Neural progenitor cell (in vitro differentiated cells): ENCODE data around the gene IP6K1. TPM values are rescaled to one million over a fixed set of nuclear protein-coding genes. Genes with fewer than 3 reads are reported as not detected.

Experiments used
- DNase-seq: peaks from one replicate; pipeline ENCODE4 v3.0.0-alpha.2; 2016; ENCODE audit warnings: low spot score
- H2AFZ ChIP-seq: fragments of 200-600 bp; sonication (generic); replicated peaks from 2 replicates; pipeline ENCODE4 v1.6.1; 2016; ENCODE audit warnings: antibody characterized with exemption
- H3F3A ChIP-seq: fragments of 200-600 bp; sonication (generic); 2 replicates; pipeline ENCODE4 v1.6.1; 2016; ENCODE audit warnings: antibody characterized with exemption, low read depth
- H3K27ac ChIP-seq: fragments of 200-600 bp; sonication (generic); 2 replicates; pipeline ENCODE4 v1.5.1; 2016; ENCODE audit warnings: mild to moderate bottlenecking
- H3K27me3 ChIP-seq: fragments of 200-600 bp; sonication (generic); 2 replicates; pipeline ENCODE4 v1.6.1; 2016; ENCODE audit warnings: mild to moderate bottlenecking, moderate library complexity
- H3K36me3 ChIP-seq: fragments of 200-600 bp; sonication (generic); 2 replicates; pipeline ENCODE4 v1.5.1; 2016
- H3K4me1 ChIP-seq: fragments of 200-600 bp; sonication (generic); 2 replicates; pipeline ENCODE4 v1.6.1; 2016; ENCODE audit warnings: mixed run types
- H3K4me2 ChIP-seq: fragments of 200-600 bp; sonication (generic); 2 replicates; pipeline ENCODE4 v1.6.1; 2016
- H3K4me3 ChIP-seq: fragments of 200-600 bp; sonication (generic); 2 replicates; pipeline ENCODE4 v1.5.1; 2016
- H3K79me2 ChIP-seq: fragments of 200-600 bp; sonication (generic); 2 replicates; pipeline ENCODE4 v1.6.1; 2016; ENCODE audit warnings: low read depth
- H3K9ac ChIP-seq: fragments of 200-600 bp; sonication (generic); 2 replicates; pipeline ENCODE4 v1.6.1; 2016
- H3K9me3 ChIP-seq: fragments of 200-600 bp; sonication (generic); 2 replicates; pipeline ENCODE4 v1.5.1; 2016; ENCODE audit warnings: low read depth
- H4K20me1 ChIP-seq: fragments of 200-600 bp; sonication (generic); 2 replicates; pipeline ENCODE4 v1.6.1; 2016; ENCODE audit warnings: low read depth
- H3K27ac Mint-ChIP-seq: 3 replicates; pipeline ENCODE4 v1.8.0; 2021; ENCODE audit warnings: mixed read lengths
- H3K27me3 Mint-ChIP-seq: 2 replicates; pipeline ENCODE4 v1.8.0; 2022; ENCODE audit warnings: low read depth, mild to moderate bottlenecking, inconsistent platforms, moderate library complexity, mixed read lengths; ENCODE audit not compliant: insufficient read depth
- H3K36me3 Mint-ChIP-seq: 3 replicates; pipeline ENCODE4 v1.8.0; 2021; ENCODE audit warnings: mixed read lengths
- H3K4me1 Mint-ChIP-seq: 3 replicates; pipeline ENCODE4 v1.8.0; 2021; ENCODE audit warnings: mixed read lengths
- H3K4me3 Mint-ChIP-seq: 3 replicates; pipeline ENCODE4 v1.8.0; 2021; ENCODE audit warnings: mild to moderate bottlenecking, moderate library complexity, mixed read lengths
- H3K9me3 Mint-ChIP-seq: 3 replicates; pipeline ENCODE4 v1.8.0; 2020; ENCODE audit warnings: mixed read lengths
- EZH2 ChIP-seq: fragments of 200-600 bp; sonication (generic); IDR thresholded peaks from 2 replicates; pipeline ENCODE4 v1.6.1; 2017; ENCODE audit warnings: antibody characterized with exemption, mild to moderate bottlenecking, moderate library complexity
- EZH2phosphoT487 ChIP-seq: fragments of 200-600 bp; sonication (generic); IDR thresholded peaks from 2 replicates; pipeline ENCODE4 v1.6.1; 2017; ENCODE audit warnings: antibody characterized with exemption
- total RNA-seq: library from RNA; depleted of rRNA; stranded (reverse); fragments of >200 nt; gene quantifications from 2 replicates; pipeline ENCODE4 v1.2.3, GENCODE V29; 2015; ENCODE audit warnings: low replicate concordance
- TF ChIP-seq, protein P1 (sequence below): fragments of 200-600 bp; sonication (generic); IDR thresholded peaks from 2 replicates; pipeline ENCODE4 v1.5.1; 2017; ENCODE audit warnings: antibody characterized with exemption, mild to moderate bottlenecking

IP6K1 gene
- total RNA-seq, 1 donor from 2014 or later: 26.3 TPM

DNA sequence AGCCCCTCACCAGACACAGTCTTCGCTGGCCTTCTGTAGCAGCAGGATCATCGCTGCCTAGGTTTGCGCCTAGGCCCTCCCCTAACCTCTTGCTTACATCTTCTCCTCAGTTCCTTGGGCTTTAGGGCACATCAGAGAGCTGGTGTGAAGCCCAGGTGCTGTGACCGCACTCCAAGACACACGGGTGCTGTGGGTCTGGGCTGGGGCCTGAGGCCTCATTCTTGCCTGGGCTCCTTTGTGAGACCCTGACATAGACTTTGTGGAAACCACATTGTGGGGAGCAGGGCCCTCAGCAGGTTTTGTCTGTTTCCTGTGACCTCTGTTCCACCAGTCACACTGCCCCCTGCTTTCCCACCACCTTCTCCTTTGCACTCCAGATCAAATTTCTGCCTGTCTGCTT lies 74.9 kb downstream of the IP6K1 start:
- DNase-seq: no peak
- Histone ChIP-seq H3K9ac (no peak overlapping the region), H3K4me1 (no peaks in the 10 kb centered on the region), H2AFZ (no peak overlapping the region), H3F3A (no peaks in the 10 kb centered on the region), H3K79me2 (no peaks in the 10 kb centered on the region), H3K27me3 (no peaks in the 10 kb centered on the region), H3K36me3 (no peaks in the 10 kb centered on the region), H3K27ac (no peak overlapping the region), H3K4me2 (no peak overlapping the region), H4K20me1 (no peaks in the 10 kb centered on the region), H3K9me3 (no peaks in the 10 kb centered on the region), H3K4me3 (no peak overlapping the region)
- H3K36me3 Mint-ChIP-seq: no peaks in the 10 kb centered on the region
- no peak overlapping the region for H3K4me3 Mint-ChIP-seq
- no peaks in the 10 kb centered on the region for H3K4me1 Mint-ChIP-seq
- H3K27me3 Mint-ChIP-seq: no peaks in the 10 kb centered on the region
- TF ChIP-seq, protein P1, sequence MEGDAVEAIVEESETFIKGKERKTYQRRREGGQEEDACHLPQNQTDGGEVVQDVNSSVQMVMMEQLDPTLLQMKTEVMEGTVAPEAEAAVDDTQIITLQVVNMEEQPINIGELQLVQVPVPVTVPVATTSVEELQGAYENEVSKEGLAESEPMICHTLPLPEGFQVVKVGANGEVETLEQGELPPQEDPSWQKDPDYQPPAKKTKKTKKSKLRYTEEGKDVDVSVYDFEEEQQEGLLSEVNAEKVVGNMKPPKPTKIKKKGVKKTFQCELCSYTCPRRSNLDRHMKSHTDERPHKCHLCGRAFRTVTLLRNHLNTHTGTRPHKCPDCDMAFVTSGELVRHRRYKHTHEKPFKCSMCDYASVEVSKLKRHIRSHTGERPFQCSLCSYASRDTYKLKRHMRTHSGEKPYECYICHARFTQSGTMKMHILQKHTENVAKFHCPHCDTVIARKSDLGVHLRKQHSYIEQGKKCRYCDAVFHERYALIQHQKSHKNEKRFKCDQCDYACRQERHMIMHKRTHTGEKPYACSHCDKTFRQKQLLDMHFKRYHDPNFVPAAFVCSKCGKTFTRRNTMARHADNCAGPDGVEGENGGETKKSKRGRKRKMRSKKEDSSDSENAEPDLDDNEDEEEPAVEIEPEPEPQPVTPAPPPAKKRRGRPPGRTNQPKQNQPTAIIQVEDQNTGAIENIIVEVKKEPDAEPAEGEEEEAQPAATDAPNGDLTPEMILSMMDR: no peak
- H3K9me3 Mint-ChIP-seq: no peaks in the 10 kb centered on the region
- no peak overlapping the region for H3K27ac Mint-ChIP-seq

DNA sequence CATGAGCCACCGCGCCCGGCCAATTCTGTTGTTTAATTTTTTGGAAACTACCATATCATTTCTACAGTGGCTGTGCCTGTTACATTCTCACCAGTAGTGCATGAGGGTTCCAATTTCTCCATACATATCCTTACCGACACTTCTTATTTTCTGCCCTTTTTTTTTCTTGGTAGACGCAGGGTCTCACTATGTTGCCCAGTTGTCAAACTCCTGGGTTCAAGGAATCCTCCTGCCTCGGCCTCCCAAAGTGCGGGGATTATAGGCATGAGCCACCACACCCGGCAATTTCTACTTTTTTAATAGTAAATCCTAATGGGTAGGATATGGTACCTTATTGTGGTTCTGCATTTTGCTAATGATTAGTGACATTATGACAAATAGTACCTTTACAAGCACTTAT lies 76.5 kb downstream of the IP6K1 start:
- H3K4me1 Mint-ChIP-seq: no peaks in the 10 kb centered on the region
- no peaks in the 10 kb centered on the region for H4K20me1 ChIP-seq
- H3K36me3 Mint-ChIP-seq: no peaks in the 10 kb centered on the region
- H3K9me3 ChIP-seq: no peaks in the 10 kb centered on the region
- H3K79me2 ChIP-seq: no peaks in the 10 kb centered on the region
- TF ChIP-seq EZH2phosphoT487: no peak
- no peak for TF ChIP-seq EZH2
- TF ChIP-seq, protein P1: no peak
- H3K27me3 ChIP-seq: no peaks in the 10 kb centered on the region
- H2AFZ ChIP-seq: no peak overlapping the region
- H3K9ac ChIP-seq: no peak overlapping the region
- no peak overlapping the region for H3K4me3 Mint-ChIP-seq
- H3F3A ChIP-seq: no peaks in the 10 kb centered on the region
- H3K36me3 ChIP-seq: no peaks in the 10 kb centered on the region
- H3K4me2 ChIP-seq: no peak overlapping the region
- no peak overlapping the region for H3K4me3 ChIP-seq
- H3K27me3 Mint-ChIP-seq: no peaks in the 10 kb centered on the region
- no peak for DNase-seq
- H3K27ac Mint-ChIP-seq: no peak overlapping the region
- no peaks in the 10 kb centered on the region for H3K4me1 ChIP-seq
- H3K9me3 Mint-ChIP-seq: no peaks in the 10 kb centered on the region
- no peak overlapping the region for H3K27ac ChIP-seq

DNA sequence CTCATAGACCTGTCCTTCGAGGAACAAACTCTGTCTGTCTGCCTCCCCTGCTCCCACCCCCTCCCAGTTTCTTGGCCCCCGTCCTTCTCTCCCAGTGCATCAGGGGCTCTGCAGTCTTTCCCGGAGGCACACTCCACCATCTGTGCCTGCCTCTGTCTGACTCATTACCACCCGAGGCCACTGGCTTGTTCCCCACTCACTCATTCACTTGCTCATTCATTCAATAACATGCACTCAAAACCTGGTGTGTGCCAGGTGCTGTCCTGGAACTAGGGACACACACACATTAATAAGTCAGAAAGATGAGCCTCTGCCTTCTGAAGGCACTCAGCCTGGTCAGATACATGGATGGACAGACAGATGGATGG lies 79.2 kb downstream of the IP6K1 start:
- Mint-ChIP-seq H3K4me3 (no peak overlapping the region), H3K4me1 (no peaks in the 10 kb centered on the region)
- no peaks in the 10 kb centered on the region for H3K36me3 ChIP-seq

More for the DNA sequence above, 79.2 kb downstream of the IP6K1 start:
- H3K4me1 ChIP-seq: no peaks in the 10 kb centered on the region
- Mint-ChIP-seq H3K9me3 (no peaks in the 10 kb centered on the region), H3K36me3 (peaks cover 2% of the 10 kb centered on the region), H3K27me3 (no peaks in the 10 kb centered on the region), H3K27ac (peak overlapping the region; percentile 26)
- TF ChIP-seq, protein P1: no peak
- no peak for TF ChIP-seq EZH2phosphoT487
- TF ChIP-seq EZH2: no peak
- no peaks in the 10 kb centered on the region for H3F3A ChIP-seq
- no peaks in the 10 kb centered on the region for H4K20me1 ChIP-seq
- no peak for DNase-seq
- no peak overlapping the region for H3K4me2 ChIP-seq
- no peaks in the 10 kb centered on the region for H3K9me3 ChIP-seq
- H3K9ac ChIP-seq: no peak overlapping the region
- no peaks in the 10 kb centered on the region for H3K27me3 ChIP-seq
- H3K79me2 ChIP-seq: no peaks in the 10 kb centered on the region
- H3K4me3 ChIP-seq: no peak overlapping the region
- no peak overlapping the region for H3K27ac ChIP-seq
- H2AFZ ChIP-seq: no peak overlapping the region
